Common myeloid progenitor, CD34-positive (primary cell): ENCODE measurements around the gene ACCSL. TPM values are rescaled to one million over a fixed set of nuclear protein-coding genes. Genes with fewer than 3 reads are reported as not detected.

Source experiments
- CTCF ChIA-PET: fragments of 350-600 bp; sonication (Branson Sonifier 250); formaldehyde crosslinking; loops from one replicate; lab custom pipeline; 2021; ENCODE audit warnings: antibody characterized with exemption; lab: Charles Lee
- POLR2A ChIA-PET: fragments of 350-600 bp; sonication (Branson Sonifier 250); formaldehyde crosslinking; loops from one replicate; lab custom pipeline; 2021; ENCODE audit warnings: antibody characterized with exemption; lab: Charles Lee
- DNase-seq, 3 donors: peaks; one replicate each; pipeline versions ENCODE4 v3.0.0 to v3.0.0-alpha.2; 2013
- H3K27ac ChIP-seq, 2 experiments: 1 replicate in 1 of 2; 2 replicates in 1 of 2; pipeline ENCODE4 v1.7.0; 2013; ENCODE audit warnings: inconsistent platforms in 2 of 2, low read length in 2 of 2, mild to moderate bottlenecking in 2 of 2, low read depth in 1 of 2, moderate library complexity in 1 of 2; ENCODE audit not compliant: severe bottlenecking in 2 of 2, insufficient read depth in 1 of 2, poor library complexity in 1 of 2
- H3K27me3 ChIP-seq, 5 experiments: replicated peaks in 2 of 5; 1 replicate in 3 of 5; 2 replicates in 2 of 5; pipeline versions ENCODE4 v1.6.1 to v1.7.0; 2013; ENCODE audit warnings: low read length in 4 of 5, mild to moderate bottlenecking in 2 of 5, moderate library complexity in 2 of 5, inconsistent platforms in 1 of 5; ENCODE audit not compliant: insufficient read depth in 5 of 5, control insufficient read depth in 4 of 5
- H3K36me3 ChIP-seq, 4 experiments: 1 replicate in 2 of 4; 2 replicates in 2 of 4; pipeline versions ENCODE4 v1.6.1 to v1.7.0; 2013; ENCODE audit warnings: low read length in 3 of 4, control low read depth in 1 of 4, mild to moderate bottlenecking in 1 of 4; ENCODE audit not compliant: control insufficient read depth in 4 of 4, insufficient read depth in 4 of 4
- H3K4me1 ChIP-seq, 4 experiments: 1 replicate in 3 of 4; 2 replicates in 1 of 4; pipeline versions ENCODE4 v1.6.1 to v1.7.1; 2013; ENCODE audit warnings: low read length in 3 of 4, mild to moderate bottlenecking in 3 of 4, control low read depth in 1 of 4, inconsistent platforms in 1 of 4, moderate library complexity in 1 of 4; ENCODE audit not compliant: control insufficient read depth in 4 of 4, insufficient read depth in 4 of 4; ENCODE audit errors: control extremely low read depth in 1 of 4
- H3K4me3 ChIP-seq, 7 experiments: 1 replicate in 4 of 7; 2 replicates in 3 of 7; pipeline versions ENCODE4 v1.5.1 to v1.7.0; 2013; ENCODE audit warnings: mild to moderate bottlenecking in 7 of 7, low read length in 6 of 7, moderate library complexity in 6 of 7, inconsistent platforms in 2 of 7, low read depth in 2 of 7, control low read depth in 1 of 7; ENCODE audit not compliant: insufficient read depth in 4 of 7, control insufficient read depth in 1 of 7; ENCODE audit errors: extremely low read depth in 1 of 7
- H3K9me3 ChIP-seq, 5 experiments: 1 replicate in 4 of 5; 2 replicates in 1 of 5; pipeline versions ENCODE4 v1.6.1 to v1.7.1; 2013; ENCODE audit warnings: low read length in 4 of 5, mild to moderate bottlenecking in 2 of 5, inconsistent platforms in 1 of 5, low read depth in 1 of 5, moderate library complexity in 1 of 5; ENCODE audit not compliant: control insufficient read depth in 4 of 5, insufficient read depth in 2 of 5; ENCODE audit errors: control extremely low read depth in 1 of 5
- WGBS: methylation state at CpG from one replicate; pipeline ENCODE4 v1.1.5; 2013; ENCODE audit not compliant: insufficient coverage; 5-methylcytosine and 5-hydroxymethylcytosine counted together
- polyA plus RNA-seq: library from polyadenylated mRNA; unstranded; fragments of 120-200 nt; gene quantifications from one replicate; pipeline ENCODE4 v1.2.1, GENCODE V29; 2013

Gene ACCSL
- polyA plus RNA-seq: not detected

DNA sequence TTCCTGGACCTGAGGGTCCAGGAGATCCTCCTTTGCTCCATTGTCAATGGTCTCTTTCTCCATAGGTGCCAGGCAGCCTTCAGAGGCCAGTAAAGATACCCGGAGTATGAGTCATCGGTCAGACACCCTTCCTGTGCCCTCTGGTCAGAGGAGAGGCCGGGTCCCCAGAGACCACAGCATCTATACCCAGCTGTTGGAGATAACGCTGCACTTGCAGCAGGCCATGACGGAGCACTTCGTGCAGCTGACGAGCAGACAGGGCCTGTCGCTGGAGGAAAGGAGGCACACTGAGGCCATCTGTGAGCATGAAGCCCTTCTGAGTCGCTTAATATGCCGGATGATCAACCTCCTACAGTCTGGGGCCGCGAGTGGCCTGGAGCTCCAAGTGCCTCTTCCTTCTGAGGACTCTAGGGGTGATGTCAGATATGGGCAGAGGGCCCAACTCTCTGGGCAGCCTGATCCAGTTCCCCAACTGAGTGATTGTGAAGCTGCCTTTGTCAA lies at the start of gene ACCSL:
Gene ACCSL, plus strand, starts transcription at position 51 of the 501 bp plus-strand sequence. Its CDS starts 56 bp downstream, at position 107.
- no peak for DNase-seq
- 94% methylated on average over 12 of the region's 12 CpGs for WGBS
- Histone ChIP-seq H3K4me3 (no peak within 1 kb of the TSS), H3K27ac (no peak within 1 kb of the TSS), H3K27me3 (peaks cover 0 to 6% (median 0%) of the 10 kb centered on the region in 5 experiments), H3K4me1 (no peaks in the 10 kb centered on the region), H3K9me3 (no peaks in the 10 kb centered on the region), H3K36me3 (no peaks in the 10 kb centered on the region)
- POLR2A ChIA-PET: no interaction called here
- CTCF ChIA-PET: no interaction called here

DNA sequence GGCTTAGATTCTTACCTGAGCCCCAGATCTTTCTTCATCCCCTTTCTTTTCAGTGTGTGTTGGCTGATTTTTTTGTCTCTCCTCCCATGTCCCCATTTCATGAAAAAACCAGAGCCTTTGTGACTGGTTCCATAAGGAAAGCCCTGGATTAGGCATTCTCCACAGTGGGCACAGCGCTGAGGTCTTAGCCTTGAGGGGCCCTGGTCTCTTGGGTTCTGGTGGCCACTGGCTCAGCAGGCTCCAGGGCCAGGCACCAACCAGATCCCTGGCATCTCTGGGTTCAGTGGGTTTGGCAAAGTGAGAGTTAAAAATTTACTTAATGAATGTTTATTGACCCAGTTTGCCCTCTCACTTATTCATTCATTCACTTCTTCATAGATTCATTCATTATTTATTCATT lies 49.5 kb upstream of the ACCSL start:
- POLR2A ChIA-PET: no interaction called here
- Histone ChIP-seq H3K4me1 (no peaks in the 10 kb centered on the region), H3K36me3 (no peaks in the 10 kb centered on the region), H3K4me3 (no peak overlapping the region), H3K27ac (no peak overlapping the region), H3K27me3 (peaks cover 0 to 5% (median 0%) of the 10 kb centered on the region in 5 experiments), H3K9me3 (no peaks in the 10 kb centered on the region)
- CTCF ChIA-PET: no interaction called here
- 100% methylated on average over 1 of the region's 1 CpG for WGBS
- no peak for DNase-seq

DNA sequence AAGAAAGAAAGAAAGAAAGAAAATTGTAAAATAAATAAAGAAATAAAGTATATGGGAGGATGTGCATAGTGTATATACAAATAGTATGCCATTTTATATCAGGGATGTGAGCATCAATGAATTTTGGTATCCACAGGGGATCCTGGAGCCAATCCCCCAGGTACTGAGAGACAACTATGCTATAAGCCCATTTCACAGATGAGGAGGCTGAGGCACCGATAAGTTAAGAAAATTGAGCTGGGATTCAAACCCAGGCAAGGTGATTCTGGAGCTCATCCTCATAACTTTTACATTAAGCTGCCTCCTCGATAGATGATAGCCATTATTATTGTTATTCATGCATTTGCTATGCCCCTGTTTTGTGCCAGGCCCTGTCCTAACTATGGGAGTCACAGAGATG lies 47.0 kb upstream of the ACCSL start:
- ChIA-PET POLR2A (no interaction called here), CTCF (no interaction called here)
- no peak for DNase-seq
- Histone ChIP-seq H3K4me3 (no peak overlapping the region), H3K4me1 (no peaks in the 10 kb centered on the region), H3K9me3 (no peaks in the 10 kb centered on the region), H3K27ac (no peak overlapping the region), H3K27me3 (peaks cover 0 to 9% (median 0%) of the 10 kb centered on the region in 5 experiments), H3K36me3 (no peaks in the 10 kb centered on the region)
- WGBS: 67% methylated on average over 1 of the region's 2 CpGs

DNA sequence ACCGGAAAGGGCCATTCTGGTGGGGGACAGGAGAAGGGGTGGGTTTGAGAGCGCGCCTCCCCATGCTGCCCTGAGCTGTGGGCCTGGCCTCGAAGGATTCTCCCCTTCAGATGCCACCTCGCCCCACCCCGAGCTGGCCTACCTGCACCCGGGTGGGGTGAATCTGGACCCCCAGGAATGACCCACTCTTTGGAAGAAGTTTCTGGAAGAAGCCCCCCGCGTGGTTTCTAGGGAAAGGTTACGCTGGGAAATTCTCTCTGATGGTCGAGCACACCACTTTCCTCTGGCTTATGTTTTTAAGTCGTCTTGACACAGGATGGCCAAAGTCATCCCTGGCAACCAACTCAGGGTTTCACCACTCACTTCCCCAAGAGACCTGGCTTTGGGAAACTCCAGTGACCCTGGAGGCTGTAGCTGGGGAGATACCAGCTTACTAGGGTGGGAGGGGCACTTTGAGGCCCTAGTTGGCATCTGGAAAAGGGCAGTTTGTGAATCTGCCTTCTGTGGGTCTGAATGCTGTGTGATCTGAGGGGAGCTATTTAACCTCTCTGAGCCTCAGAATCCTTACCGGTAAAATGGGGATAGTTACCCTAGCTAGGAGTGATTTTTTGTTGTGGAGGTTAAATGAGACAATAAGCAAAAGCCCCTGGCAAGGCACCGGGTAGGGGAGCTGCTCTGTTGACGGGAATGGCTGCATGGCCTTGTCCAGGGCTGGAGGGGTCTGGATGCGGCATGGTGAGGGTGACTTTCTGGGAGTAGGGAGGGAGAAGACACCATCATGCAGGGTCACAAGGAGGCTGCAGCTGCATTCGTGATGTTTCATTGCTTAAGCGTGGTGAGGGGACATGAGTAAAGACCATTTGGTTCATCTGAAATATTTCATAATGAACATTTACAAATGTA lies 45.3 kb upstream of the ACCSL start:
- Histone ChIP-seq H3K27me3 (peaks cover 0 to 6% (median 0%) of the 10 kb centered on the region in 5 experiments), H3K36me3 (no peaks in the 10 kb centered on the region), H3K4me3 (no peak overlapping the region), H3K9me3 (no peaks in the 10 kb centered on the region), H3K27ac (no peak overlapping the region), H3K4me1 (no peaks in the 10 kb centered on the region)
- ChIA-PET CTCF (interaction anchor here (0.5 kb wide), 1 partner anchor 218 kb away, joined by 3 read pairs; no protein-coding TSS in a partner anchor), POLR2A (no interaction called here)
- DNase-seq: no peak
- 88% methylated on average over 11 of the region's 18 CpGs for WGBS

DNA sequence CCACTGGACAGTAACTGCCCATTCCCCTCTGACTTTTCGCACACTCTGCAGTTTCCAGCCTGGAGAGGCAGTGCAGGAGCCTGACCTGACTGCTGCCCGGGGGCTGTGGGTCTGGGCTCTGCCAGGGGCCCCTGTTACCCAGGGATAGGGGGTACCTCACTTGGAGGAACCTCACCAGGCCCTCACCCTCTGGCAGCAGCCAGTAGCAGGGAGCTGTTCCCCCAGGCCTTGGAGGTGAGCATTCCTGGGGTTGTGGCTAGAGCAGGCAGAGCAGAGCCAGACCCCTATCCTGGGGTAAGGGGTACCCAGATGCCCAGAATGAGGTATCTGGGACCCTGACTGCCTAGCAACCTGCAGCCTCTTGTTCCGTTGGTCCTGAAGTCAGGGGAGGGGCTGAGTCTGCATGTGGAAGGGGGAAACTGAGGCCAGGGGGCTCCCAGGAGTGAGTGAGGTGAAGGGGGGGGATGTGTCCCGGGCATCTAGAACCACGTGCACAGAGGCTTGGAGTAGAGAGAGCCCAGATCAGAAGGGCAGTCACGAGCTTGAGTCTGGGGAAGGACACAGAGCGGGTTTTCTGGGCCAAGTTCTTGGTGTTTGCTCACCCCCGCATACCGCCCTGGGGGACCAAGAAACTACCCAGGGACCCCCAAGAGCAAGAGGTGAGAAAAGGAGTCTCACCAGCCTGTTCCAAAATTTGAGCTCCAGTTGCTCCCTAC lies 43.9 kb upstream of the ACCSL start:
- H3K27me3 ChIP-seq: peaks cover 0 to 4% (median 0%) of the 10 kb centered on the region in 5 experiments
- ChIA-PET CTCF (no interaction called here), POLR2A (no interaction called here)
- H3K27ac ChIP-seq: no peak overlapping the region
- no peak overlapping the region for H3K4me3 ChIP-seq
- no peaks in the 10 kb centered on the region for H3K4me1 ChIP-seq
- DNase-seq: no peak
- H3K36me3 ChIP-seq: no peaks in the 10 kb centered on the region
- WGBS: 95% methylated on average over 6 of the region's 9 CpGs
- H3K9me3 ChIP-seq: no peaks in the 10 kb centered on the region

DNA sequence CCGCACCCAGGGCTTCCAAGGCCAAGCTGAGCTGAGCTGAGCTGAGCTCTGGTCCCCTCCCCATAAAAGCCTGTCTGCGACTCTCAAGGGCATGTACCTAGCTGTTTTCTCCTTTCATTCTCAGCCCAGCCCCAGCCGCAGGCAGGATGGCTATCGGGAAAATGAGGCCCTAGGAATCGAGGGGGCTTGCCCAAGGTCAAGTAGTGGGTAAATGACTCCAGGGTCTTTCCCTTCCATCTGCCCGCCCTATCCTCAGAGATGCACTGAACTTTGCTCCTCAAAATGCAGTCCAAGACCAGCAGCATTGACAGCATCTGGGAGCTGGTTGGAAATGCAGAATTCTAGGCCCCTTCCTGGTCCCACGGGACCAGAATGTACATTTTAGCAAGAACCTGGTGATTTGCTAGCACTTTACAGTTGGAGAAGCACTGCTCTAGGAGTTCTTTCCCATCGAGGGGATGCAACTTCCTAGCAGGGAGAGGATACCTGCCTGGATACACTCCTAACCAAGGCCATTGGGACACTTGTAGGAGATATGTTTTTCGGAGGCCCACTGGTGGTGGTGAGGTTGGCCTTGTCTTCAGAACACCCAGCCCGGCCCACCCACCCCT lies 43.2 kb upstream of the ACCSL start:
- no peak overlapping the region for H3K27ac ChIP-seq
- 96% methylated on average over 7 of the region's 10 CpGs for WGBS

More for the DNA sequence above, 43.2 kb upstream of the ACCSL start:
- Histone ChIP-seq H3K4me3 (no peak overlapping the region), H3K36me3 (no peaks in the 10 kb centered on the region), H3K9me3 (no peaks in the 10 kb centered on the region), H3K27me3 (peaks cover 0 to 4% (median 0%) of the 10 kb centered on the region in 5 experiments), H3K4me1 (no peaks in the 10 kb centered on the region)
- CTCF ChIA-PET: no interaction called here
- no peak for DNase-seq
- POLR2A ChIA-PET: no interaction called here
